LoVo (cell line): ENCODE results near the gene ARHGAP30.
"Not testable (repeated sequence)": the region's sequence is repeated elsewhere in the genome, so short reads cannot be mapped to it uniquely, and the experiment has no call there.

Experiments used
- DNase-seq: peaks from one replicate; pipeline ENCODE4 v3.0.0-alpha.2; 2016; ENCODE audit warnings: low spot score

The ARHGAP30 gene, protein sequence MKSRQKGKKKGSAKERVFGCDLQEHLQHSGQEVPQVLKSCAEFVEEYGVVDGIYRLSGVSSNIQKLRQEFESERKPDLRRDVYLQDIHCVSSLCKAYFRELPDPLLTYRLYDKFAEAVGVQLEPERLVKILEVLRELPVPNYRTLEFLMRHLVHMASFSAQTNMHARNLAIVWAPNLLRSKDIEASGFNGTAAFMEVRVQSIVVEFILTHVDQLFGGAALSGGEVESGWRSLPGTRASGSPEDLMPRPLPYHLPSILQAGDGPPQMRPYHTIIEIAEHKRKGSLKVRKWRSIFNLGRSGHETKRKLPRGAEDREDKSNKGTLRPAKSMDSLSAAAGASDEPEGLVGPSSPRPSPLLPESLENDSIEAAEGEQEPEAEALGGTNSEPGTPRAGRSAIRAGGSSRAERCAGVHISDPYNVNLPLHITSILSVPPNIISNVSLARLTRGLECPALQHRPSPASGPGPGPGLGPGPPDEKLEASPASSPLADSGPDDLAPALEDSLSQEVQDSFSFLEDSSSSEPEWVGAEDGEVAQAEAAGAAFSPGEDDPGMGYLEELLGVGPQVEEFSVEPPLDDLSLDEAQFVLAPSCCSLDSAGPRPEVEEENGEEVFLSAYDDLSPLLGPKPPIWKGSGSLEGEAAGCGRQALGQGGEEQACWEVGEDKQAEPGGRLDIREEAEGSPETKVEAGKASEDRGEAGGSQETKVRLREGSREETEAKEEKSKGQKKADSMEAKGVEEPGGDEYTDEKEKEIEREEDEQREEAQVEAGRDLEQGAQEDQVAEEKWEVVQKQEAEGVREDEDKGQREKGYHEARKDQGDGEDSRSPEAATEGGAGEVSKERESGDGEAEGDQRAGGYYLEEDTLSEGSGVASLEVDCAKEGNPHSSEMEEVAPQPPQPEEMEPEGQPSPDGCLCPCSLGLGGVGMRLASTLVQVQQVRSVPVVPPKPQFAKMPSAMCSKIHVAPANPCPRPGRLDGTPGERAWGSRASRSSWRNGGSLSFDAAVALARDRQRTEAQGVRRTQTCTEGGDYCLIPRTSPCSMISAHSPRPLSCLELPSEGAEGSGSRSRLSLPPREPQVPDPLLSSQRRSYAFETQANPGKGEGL

GRCh38 chr1:161069731-161070270 is at the start of gene ARHGAP30:
Gene ARHGAP30, minus strand, starts transcription at chr1:161069891. Its CDS starts 267 bp downstream, at chr1:161069624.
- DNase-seq = no peak

GRCh38 chr1:161117759-161118581 is 48.3 kb upstream of the ARHGAP30 start, which contains the start of the genes NIT1 and PFDN2:
Gene NIT1, plus strand, starts transcription at chr1:161118105. Its CDS starts 72 bp downstream, at chr1:161118177.
Gene PFDN2, minus strand, starts transcription at chr1:161118037. Its CDS starts 11 bp downstream, at chr1:161118026.
- peak; percentile 90 for DNase-seq

GRCh38 chr1:161115961-161116360 is 46.3 kb upstream of the ARHGAP30 start:
- DNase-seq = not testable (repeated sequence)

GRCh38 chr1:161115132-161115711 is 45.5 kb upstream of the ARHGAP30 start:
- peak; percentile 63 for DNase-seq

DNA sequence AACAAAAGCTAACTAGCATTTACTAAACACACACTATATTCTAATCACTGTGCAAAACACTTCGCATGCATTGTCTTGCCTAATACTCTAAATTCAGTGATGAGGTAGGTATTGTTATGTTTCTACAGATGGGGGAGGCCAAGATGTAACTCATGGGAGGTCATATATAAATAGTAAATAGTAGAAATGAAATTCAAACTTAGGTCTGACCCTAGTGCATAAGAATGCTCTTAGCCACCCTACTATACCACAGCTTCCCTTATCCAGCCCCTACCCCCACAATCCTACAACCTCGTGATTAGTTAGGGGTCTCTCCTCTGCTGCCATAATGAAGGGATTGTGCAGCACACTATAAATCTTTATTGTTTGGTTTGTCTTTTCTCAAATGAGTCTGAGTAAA is 44.9 kb upstream of the ARHGAP30 start:
- no peak for DNase-seq

GRCh38 chr1:161113915-161114314 is 44.2 kb upstream of the ARHGAP30 start:
- DNase-seq = no peak

DNA sequence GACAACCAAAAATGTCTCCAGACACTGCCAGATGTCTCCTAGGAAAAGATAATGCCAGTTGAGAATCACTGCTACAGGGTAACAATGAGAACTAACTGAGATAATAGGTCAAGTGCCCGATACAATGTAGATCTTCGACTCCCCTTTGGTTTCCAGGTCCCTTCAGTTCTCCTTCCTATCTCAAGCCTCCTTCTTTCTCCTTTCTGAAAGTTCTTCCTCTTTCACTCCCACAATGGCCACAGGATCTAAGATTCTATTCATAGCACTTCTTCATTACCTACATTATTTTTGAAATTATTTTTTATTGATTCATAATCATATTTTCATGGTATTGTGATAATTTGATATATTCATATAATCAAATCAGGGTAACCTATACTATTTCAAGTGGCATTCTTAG is 41.8 kb upstream of the ARHGAP30 start:
- DNase-seq = no peak

DNA sequence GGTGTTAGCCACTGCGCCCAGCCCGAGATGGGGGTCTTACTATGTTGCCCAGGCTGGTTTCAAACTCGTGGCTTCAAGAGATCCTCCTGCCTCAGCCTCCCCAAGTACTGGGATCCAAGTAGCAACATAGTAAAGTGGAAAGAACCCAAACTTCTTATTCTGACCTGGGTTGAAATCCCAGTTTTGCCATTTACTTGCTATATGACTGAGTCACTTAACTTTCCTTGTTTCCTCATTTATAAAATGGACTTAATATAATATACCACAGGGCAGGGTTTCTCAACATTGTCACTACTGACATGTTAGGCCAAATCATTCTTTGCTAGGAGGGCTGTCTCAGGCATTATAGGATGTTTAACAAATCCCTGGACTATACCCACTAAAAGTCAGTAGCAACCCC is 41.4 kb upstream of the ARHGAP30 start:
- no peak for DNase-seq

- DNase-seq = no peak
Observed at GRCh38 chr1:161106431-161106830, 36.7 kb upstream of the ARHGAP30 start.

DNA sequence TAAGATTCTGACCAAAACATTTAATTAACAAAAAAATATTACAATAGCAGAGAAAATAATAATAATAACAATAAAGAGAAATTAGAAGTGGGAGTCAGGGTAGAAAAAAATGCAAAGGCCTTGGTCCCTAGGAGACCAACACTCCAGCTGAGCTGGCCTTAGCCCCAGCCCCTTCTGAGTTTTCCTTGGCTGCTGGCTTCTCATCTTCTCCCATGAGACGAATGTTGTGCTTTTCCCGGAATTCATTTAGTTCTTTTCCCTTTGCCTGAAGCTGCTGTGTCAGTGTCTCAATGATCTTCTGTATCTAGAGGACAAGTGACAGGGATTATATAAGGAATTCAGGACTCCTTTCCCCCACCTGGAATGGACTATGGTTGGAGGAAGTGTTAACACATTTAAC is 30.9 kb upstream of the ARHGAP30 start:
- no peak for DNase-seq

DNA sequence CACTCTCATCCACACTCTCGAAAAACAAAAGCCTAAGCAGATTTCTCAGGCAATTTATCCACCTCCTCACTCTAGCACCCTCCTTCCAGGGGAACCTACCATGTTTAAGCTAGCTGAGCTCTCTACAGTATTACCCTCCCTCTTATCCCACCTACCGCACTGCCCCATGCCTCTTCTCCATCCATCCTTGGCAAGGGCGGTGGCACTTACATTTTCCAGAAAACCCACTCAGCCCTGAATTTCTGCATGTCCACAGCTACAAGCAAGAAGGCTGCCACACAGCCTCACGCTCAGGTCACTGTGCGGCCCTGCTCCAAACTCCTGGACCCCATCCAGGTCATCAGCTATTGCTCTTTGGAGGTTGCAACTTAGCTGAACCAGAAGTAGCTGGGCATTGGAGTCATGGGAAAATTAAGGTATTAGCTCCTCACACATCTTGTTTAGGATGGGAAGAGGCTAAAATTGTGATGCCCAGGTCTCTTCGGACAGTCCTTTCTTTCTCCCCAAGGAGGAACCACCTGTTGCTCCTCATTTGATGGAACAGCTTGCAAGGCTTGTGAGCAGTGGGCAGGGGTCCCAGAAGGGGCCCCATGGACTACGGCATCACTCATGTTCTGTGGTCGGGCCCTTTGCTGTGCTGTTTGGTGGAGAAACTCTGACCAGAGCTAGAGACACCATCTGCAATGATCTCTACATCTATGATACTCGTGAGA is 29.6 kb upstream of the ARHGAP30 start:
- no peak for DNase-seq

GRCh38 chr1:161098210-161099068 is 28.7 kb upstream of the ARHGAP30 start, which contains the start of gene KLHDC9:
Gene KLHDC9, plus strand, starts transcription at chr1:161098361. Its CDS starts 175 bp downstream, at chr1:161098536.
- peak; percentile 86 for DNase-seq

GRCh38 chr1:161096530-161096929 is 26.8 kb upstream of the ARHGAP30 start:
- DNase-seq = no peak

- DNase-seq = no peak
Observed at GRCh38 chr1:161096015-161096414, 26.3 kb upstream of the ARHGAP30 start.

DNA sequence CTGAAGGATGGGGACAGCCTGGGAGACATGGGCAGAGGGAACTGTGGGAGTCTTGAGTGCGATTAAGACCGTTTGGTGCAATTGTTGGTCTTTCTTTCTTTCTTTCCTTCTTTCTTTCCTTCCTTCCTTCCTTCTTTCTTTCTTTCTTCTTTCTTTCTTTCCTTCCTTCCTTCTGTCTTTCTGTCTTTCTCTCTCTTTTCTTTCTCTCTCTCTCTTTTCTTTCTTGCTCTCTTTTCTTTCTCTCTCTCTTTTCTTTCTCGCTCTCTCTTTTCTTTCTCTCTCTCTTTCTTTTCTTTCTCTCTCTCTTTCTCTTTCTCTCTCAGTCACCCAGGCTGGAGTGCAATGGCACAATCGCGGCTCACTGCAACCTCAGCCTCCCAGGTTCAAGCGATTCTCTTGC is 25.5 kb upstream of the ARHGAP30 start:
- DNase-seq = no peak

- no peak for DNase-seq
Observed at GRCh38 chr1:161094481-161094880, 24.8 kb upstream of the ARHGAP30 start.

- no peak for DNase-seq
Observed at GRCh38 chr1:161092621-161093028, 22.9 kb upstream of the ARHGAP30 start.

- DNase-seq = no peak
Observed at GRCh38 chr1:161091796-161092507, 22.3 kb upstream of the ARHGAP30 start.
